ENCODE results near the gene MIEN1. TPM values are rescaled to one million over a fixed set of nuclear protein-coding genes. Genes with fewer than 3 reads are reported as not detected.

Gene MIEN1
- total and polyA plus RNA-seq, 2 of the 13 experiments (the other 11 are each of a cell fraction or from before 2014, with no cell fraction given): 40.6 to 56.6 TPM

- TF ChIP-seq ZBTB44 (CRISPR knock-in tag; IDR thresholded peaks at IDR 0.05) (0 out of 2 replicates have a peak, but pooled peaks have one; percentile 60), AHR (CRISPR knock-in tag; IDR thresholded peaks at IDR 0.05) (peak; percentile 95), CSRNP2 (CRISPR knock-in tag; conservative IDR thresholded peaks at IDR 0.05; ENCODE audit: low read depth) (no peak), NR2C2 (CRISPR knock-in tag; IDR thresholded peaks at IDR 0.05; ENCODE audit: borderline replicate concordance) (peak; percentile 86), SNAPC4 (CRISPR knock-in tag; IDR thresholded peaks at IDR 0.05) (no peak; the same call in 1 of the 2 replicates), NONO (IDR thresholded peaks at IDR 0.05) (no peak), NONO (CRISPR knock-in tag; conservative IDR thresholded peaks at IDR 0.05) (peak; percentile 96), MXD3 (CRISPR knock-in tag; IDR thresholded peaks at IDR 0.05) (peak; percentile 93), ZNF776 (CRISPR knock-in tag; IDR thresholded peaks at IDR 0.05) (no peak), ZNF44 (CRISPR knock-in tag; IDR thresholded peaks at IDR 0.05) (peak; percentile 64; the same call in 1 of the 2 replicates), ZNF33B (CRISPR knock-in tag; IDR thresholded peaks at IDR 0.05) (peak; percentile 90; the same call in 1 of the 2 replicates), SMAD9 (CRISPR knock-in tag; IDR thresholded peaks at IDR 0.05) (0 out of 2 replicates have a peak, but pooled peaks have one; percentile 28), ZUFSP (CRISPR knock-in tag; IDR thresholded peaks at IDR 0.05; ENCODE audit: borderline replicate concordance) (no peak), GZF1 (CRISPR knock-in tag; IDR thresholded peaks at IDR 0.05) (no peak), MXD4 (CRISPR knock-in tag; IDR thresholded peaks at IDR 0.05) (peak; percentile 89), ZNF660 (CRISPR knock-in tag; IDR thresholded peaks at IDR 0.05; ENCODE audit: borderline replicate concordance, low read depth) (no peak), ZNF17 (CRISPR knock-in tag; IDR thresholded peaks at IDR 0.05) (no peak), ZNF274 (CRISPR knock-in tag; IDR thresholded peaks at IDR 0.05) (peak; percentile 97)
These were observed at the start of gene MIEN1 (continued) for GRCh38 chr17:39730095-39730921.

Measured in HepG2 (cell line).